PC-9 (cell line): Measurements from ENCODE around the gene ZSCAN1. TPM values are rescaled to one million over a fixed set of nuclear protein-coding genes. Genes with fewer than 3 reads are reported as not detected.

Experiments
- BruUV-seq: library from RNA; stranded (reverse); fragments of 400-500 nt; replicated peaks from 2 replicates; lab custom pipeline; 2021; lab: Mats Ljungman, UMichigan
- CTCF ChIA-PET: fragments of 300-600 bp; sonication (Branson Sonifier 250); formaldehyde crosslinking; loops from one replicate; lab custom pipeline; 2022; ENCODE audit warnings: antibody characterized with exemption; lab: Charles Lee
- POLR2A ChIA-PET: fragments of 300-600 bp; sonication (Branson Sonifier 250); formaldehyde crosslinking; loops from one replicate; lab custom pipeline; 2022; ENCODE audit warnings: antibody characterized with exemption; ENCODE audit not compliant: unreplicated experiment; lab: Charles Lee
- DNase-seq, 2 experiments: peaks; one replicate each; pipeline versions ENCODE4 v3.0.0 to v3.0.0-alpha.2; 2015 to 2022; ENCODE audit warnings: mixed read lengths in 1 of 2
- H2AFZ ChIP-seq: fragments of 200-600 bp; sonication (generic); 2 replicates; pipeline ENCODE4 v1.8.1; 2017; ENCODE audit warnings: antibody characterized with exemption
- H3F3A ChIP-seq: fragments of 200-600 bp; sonication (generic); 2 replicates; pipeline ENCODE4 v1.8.1; 2017; ENCODE audit warnings: antibody characterized with exemption, mild to moderate bottlenecking, low read depth; ENCODE audit not compliant: insufficient read depth
- H3K27ac ChIP-seq: fragments of 200-600 bp; sonication (generic); 2 replicates; pipeline ENCODE4 v1.6.1; 2016; ENCODE audit warnings: mixed run types
- H3K27me3 ChIP-seq: fragments of 200-600 bp; sonication (generic); 2 replicates; pipeline ENCODE4 v1.6.1; 2016; ENCODE audit warnings: low read depth, mixed run types; ENCODE audit not compliant: insufficient read depth
- H3K36me3 ChIP-seq: fragments of 200-600 bp; sonication (generic); 2 replicates; pipeline ENCODE4 v1.6.1; 2016; ENCODE audit warnings: low read depth, mixed run types
- H3K4me1 ChIP-seq: fragments of 200-600 bp; sonication (generic); replicated peaks from 2 replicates; pipeline ENCODE4 v1.6.1; 2016; ENCODE audit warnings: mixed run types; ENCODE audit not compliant: insufficient read depth
- H3K4me2 ChIP-seq: fragments of 200-600 bp; sonication (generic); 2 replicates; pipeline ENCODE4 v1.6.1; 2017; ENCODE audit warnings: mixed run types
- H3K4me3 ChIP-seq: fragments of 200-600 bp; sonication (generic); 2 replicates; pipeline ENCODE4 v1.6.1; 2016; ENCODE audit warnings: mixed run types
- H3K79me2 ChIP-seq: fragments of 200-600 bp; sonication (generic); 2 replicates; pipeline ENCODE4 v1.6.1; 2017; ENCODE audit warnings: low read depth, mixed run types
- H3K9me2 ChIP-seq: fragments of 200-600 bp; sonication (generic); 2 replicates; pipeline ENCODE4 v1.8.1; 2017; ENCODE audit warnings: mild to moderate bottlenecking; ENCODE audit not compliant: insufficient read depth
- H3K9me3 ChIP-seq: fragments of 200-600 bp; sonication (generic); 2 replicates; pipeline ENCODE4 v1.8.1; 2016; ENCODE audit warnings: low read depth; ENCODE audit not compliant: insufficient read depth
- H4K20me1 ChIP-seq: fragments of 200-600 bp; sonication (generic); 2 replicates; pipeline ENCODE4 v1.8.1; 2017; ENCODE audit not compliant: insufficient read depth
- EZH2 ChIP-seq: fragments of 200-600 bp; sonication (generic); IDR thresholded peaks from 2 replicates; pipeline ENCODE4 v1.8.0; 2017; ENCODE audit warnings: antibody characterized with exemption, low read depth
- intact Hi-C: fragments of 100-400 bp; cut with micrococcal nuclease; formaldehyde crosslinking; loops from one replicate; pipeline ENCODE4 v1.10.0; 2022; ENCODE audit not compliant: unreplicated experiment
- total RNA-seq: library from RNA; stranded (reverse); gene quantifications from 2 replicates; pipeline ENCODE4 v1.2.3, GENCODE V29; 2021
- TF ChIP-seq, protein P1 (sequence below): fragments of 200-600 bp; sonication (generic); conservative IDR thresholded peaks from 2 replicates; pipeline ENCODE4 v1.6.1; 2017; ENCODE audit warnings: mixed run types, antibody characterized with exemption, mild to moderate bottlenecking, moderate library complexity

The ZSCAN1 gene
- total RNA-seq, 1 experiment from 2014 or later: not detected

DNA sequence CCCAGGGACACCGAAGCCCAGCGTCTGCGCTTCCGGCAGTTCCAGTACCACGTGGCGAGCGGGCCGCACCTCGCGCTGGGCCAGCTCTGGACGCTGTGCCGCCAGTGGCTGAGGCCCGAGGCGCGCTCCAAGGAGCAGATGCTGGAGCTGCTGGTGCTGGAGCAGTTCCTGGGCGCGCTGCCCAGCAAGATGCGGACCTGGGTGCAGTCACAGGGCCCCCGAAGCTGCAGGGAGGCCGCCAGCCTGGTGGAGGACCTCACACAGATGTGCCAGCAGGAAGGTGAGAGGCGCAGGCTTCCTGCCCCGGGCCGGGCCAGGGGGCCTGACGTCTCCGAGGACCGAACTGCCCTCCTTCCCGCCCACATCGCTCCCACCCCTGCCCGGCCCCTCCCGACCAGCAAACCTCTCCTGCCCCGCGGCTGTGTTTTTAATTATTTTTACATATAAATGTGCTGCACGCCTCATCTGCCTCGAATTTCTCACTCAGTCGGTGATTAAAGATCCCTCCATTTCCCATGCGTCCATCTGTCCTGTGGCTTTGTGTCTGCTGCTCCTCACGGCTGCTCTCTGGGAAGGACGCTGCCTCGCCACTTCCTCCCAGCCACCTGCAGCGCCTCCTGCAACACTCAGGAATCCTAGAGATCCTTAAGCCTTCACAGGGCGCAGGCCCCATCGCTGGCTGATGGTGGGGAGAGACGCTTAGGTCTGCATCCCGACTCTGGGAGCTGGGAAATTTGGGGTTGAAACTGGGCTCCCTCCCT is 4.3 kb downstream of the ZSCAN1 start:
- no peaks in the 10 kb centered on the region for H3K79me2 ChIP-seq
- H3K4me1 ChIP-seq: no peaks in the 10 kb centered on the region
- DNase-seq: no peak
- ChIA-PET POLR2A (no interaction called here), CTCF (no interaction called here)
- intact Hi-C loops: no loop called here
- H3K4me2 ChIP-seq: no peak overlapping the region
- H4K20me1 ChIP-seq: no peaks in the 10 kb centered on the region
- H3K27me3 ChIP-seq: peaks cover 59% of the 10 kb centered on the region
- no peaks in the 10 kb centered on the region for H3K36me3 ChIP-seq
- H3K9me3 ChIP-seq: peaks cover 5% of the 10 kb centered on the region; the same call in 1 of the 2 replicates
- no peak for TF ChIP-seq EZH2
- TF ChIP-seq, protein P1, sequence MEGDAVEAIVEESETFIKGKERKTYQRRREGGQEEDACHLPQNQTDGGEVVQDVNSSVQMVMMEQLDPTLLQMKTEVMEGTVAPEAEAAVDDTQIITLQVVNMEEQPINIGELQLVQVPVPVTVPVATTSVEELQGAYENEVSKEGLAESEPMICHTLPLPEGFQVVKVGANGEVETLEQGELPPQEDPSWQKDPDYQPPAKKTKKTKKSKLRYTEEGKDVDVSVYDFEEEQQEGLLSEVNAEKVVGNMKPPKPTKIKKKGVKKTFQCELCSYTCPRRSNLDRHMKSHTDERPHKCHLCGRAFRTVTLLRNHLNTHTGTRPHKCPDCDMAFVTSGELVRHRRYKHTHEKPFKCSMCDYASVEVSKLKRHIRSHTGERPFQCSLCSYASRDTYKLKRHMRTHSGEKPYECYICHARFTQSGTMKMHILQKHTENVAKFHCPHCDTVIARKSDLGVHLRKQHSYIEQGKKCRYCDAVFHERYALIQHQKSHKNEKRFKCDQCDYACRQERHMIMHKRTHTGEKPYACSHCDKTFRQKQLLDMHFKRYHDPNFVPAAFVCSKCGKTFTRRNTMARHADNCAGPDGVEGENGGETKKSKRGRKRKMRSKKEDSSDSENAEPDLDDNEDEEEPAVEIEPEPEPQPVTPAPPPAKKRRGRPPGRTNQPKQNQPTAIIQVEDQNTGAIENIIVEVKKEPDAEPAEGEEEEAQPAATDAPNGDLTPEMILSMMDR: no peak
- no TSS peak for BruUV-seq
- no peak overlapping the region for H2AFZ ChIP-seq
- no peak overlapping the region for H3K27ac ChIP-seq
- H3F3A ChIP-seq: no peaks in the 10 kb centered on the region
- no peaks in the 10 kb centered on the region for H3K9me2 ChIP-seq
- H3K4me3 ChIP-seq: no peak overlapping the region

DNA sequence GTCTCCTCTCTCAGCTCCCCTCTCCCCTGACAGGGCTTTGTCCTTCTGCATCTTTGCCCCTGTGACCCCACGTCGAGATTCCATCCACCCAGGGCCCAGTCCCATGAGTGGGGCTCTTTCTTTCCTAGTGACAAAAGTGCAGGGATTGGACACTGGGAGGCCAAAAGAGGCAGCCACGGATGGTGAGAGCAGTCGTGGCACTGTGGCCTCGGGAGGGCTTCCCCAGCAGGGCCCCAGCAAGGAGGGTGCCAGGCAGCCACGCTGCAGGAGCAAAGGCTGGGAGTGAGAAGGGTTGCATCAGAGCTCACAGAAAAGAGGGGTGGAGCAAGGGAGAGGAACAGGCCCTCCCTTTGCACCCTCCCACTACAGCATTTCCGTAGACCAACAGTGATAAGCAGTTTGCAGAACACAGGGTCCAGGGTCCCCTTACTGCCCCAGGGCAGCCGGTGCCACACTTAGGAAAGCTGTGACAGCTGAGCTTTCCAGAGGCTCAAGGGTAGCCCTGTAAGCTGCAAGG is 4.9 kb downstream of the ZSCAN1 start:
- ChIA-PET POLR2A (no interaction called here), CTCF (no interaction called here)
- Histone ChIP-seq H3K27ac (no peak overlapping the region), H3K79me2 (no peaks in the 10 kb centered on the region), H3K9me3 (no peaks in the 10 kb centered on the region; the same call in 1 of the 2 replicates), H3K4me3 (no peak overlapping the region), H3K27me3 (peaks cover 59% of the 10 kb centered on the region), H3K4me1 (no peaks in the 10 kb centered on the region), H3K4me2 (no peak overlapping the region), H3K9me2 (no peaks in the 10 kb centered on the region), H4K20me1 (no peaks in the 10 kb centered on the region), H2AFZ (no peak overlapping the region), H3K36me3 (no peaks in the 10 kb centered on the region), H3F3A (no peaks in the 10 kb centered on the region)
- intact Hi-C loops: no loop called here
- TF ChIP-seq, protein P1: no peak
- no peak for TF ChIP-seq EZH2
- no TSS peak for BruUV-seq
- DNase-seq: no peak

DNA sequence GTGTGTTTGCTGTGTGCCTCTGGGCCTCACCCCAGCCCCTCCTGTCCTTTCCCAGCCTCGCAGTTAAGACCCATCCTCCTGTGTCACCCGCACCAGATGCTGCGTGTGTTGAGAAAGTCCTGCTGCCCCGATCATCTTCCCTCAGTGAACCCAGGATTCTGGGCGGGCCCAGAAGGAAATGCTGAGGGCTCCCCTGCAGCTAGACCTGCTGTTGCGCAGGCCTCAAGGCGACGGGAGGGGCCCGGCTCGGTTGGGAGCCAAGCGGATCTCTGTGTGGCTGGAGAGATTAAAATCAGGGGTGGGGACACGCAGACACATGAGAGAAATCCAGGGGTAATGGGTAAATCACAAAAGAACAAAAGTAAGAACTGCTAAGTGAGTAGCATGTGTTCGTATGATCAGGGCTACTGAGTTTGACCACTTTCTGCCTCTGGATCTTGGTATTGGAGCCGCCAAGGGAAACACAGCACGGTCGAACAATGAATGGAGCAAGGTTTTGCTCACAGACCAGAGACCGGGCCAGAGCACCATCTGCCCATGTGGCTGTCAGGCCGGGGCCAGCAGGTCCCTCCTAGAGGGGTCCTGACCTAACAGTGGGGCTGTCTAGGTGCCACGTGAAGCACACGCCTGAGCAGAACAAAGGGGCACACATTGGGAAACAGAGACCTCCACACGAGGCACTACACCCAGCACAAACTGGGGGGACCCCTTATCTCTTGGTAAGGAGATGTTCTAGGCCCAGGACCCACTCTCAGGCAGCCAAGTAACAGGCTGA is 7.1 kb downstream of the ZSCAN1 start:
- Histone ChIP-seq H3K27me3 (peaks cover 62% of the 10 kb centered on the region), H3K9me2 (no peaks in the 10 kb centered on the region), H3K4me3 (no peak overlapping the region), H3K79me2 (no peaks in the 10 kb centered on the region), H3K27ac (no peak overlapping the region), H4K20me1 (no peaks in the 10 kb centered on the region), H3K9me3 (no peaks in the 10 kb centered on the region; the same call in 1 of the 2 replicates), H2AFZ (no peak overlapping the region), H3K4me1 (no peaks in the 10 kb centered on the region), H3K4me2 (no peak overlapping the region), H3F3A (no peaks in the 10 kb centered on the region), H3K36me3 (no peaks in the 10 kb centered on the region)
- TF ChIP-seq EZH2: no peak
- TF ChIP-seq, protein P1: no peak
- POLR2A ChIA-PET: no interaction called here
- CTCF ChIA-PET: no interaction called here
- intact Hi-C loops: no loop called here
- BruUV-seq: no TSS peak
- no peak for DNase-seq
